Measurements from ENCODE around the gene MARS1. TPM values are rescaled to one million over a fixed set of nuclear protein-coding genes. Genes with fewer than 3 reads are reported as not detected.
"Not testable (repeated sequence)": the region's sequence is repeated elsewhere in the genome, so short reads cannot be mapped to it uniquely, and the experiment has no call there.

Gene MARS1
- total RNA-seq, 1 donor from 2014 or later: 141 TPM

DNA sequence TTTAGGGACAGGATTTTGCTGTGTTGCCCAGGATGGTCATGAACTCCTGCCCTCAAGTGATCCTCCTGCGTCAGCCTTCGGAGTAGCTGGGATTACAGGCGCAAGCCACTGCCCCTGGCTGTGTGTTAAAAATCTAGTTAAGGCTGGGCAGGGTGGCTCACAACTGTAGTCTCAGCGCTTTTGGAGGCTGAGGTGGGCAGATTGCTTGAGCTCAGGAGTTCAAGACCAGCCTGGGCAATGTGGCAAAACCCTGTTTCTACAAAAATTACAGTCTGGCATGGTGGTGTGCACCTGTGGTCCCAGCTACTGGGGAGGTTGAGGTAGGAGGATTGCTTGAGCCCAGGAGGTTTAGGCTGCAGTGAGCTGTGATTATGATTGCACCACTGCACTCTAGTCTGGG is 23.3 kb downstream of the MARS1 start:
- no peaks in the 10 kb centered on the region for H3K4me1 ChIP-seq
- intact Hi-C loops (cut with DNase I): no loop called here
- H3K36me3 ChIP-seq: peaks cover 78% of the 10 kb centered on the region
- H3K9me3 ChIP-seq: no peaks in the 10 kb centered on the region
- TF ChIP-seq, protein P1, sequence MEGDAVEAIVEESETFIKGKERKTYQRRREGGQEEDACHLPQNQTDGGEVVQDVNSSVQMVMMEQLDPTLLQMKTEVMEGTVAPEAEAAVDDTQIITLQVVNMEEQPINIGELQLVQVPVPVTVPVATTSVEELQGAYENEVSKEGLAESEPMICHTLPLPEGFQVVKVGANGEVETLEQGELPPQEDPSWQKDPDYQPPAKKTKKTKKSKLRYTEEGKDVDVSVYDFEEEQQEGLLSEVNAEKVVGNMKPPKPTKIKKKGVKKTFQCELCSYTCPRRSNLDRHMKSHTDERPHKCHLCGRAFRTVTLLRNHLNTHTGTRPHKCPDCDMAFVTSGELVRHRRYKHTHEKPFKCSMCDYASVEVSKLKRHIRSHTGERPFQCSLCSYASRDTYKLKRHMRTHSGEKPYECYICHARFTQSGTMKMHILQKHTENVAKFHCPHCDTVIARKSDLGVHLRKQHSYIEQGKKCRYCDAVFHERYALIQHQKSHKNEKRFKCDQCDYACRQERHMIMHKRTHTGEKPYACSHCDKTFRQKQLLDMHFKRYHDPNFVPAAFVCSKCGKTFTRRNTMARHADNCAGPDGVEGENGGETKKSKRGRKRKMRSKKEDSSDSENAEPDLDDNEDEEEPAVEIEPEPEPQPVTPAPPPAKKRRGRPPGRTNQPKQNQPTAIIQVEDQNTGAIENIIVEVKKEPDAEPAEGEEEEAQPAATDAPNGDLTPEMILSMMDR (IDR thresholded peaks at IDR 0.05): no peak
- no peak overlapping the region for H3K27ac ChIP-seq
- no peak overlapping the region for H3K4me3 ChIP-seq
- H3K27me3 ChIP-seq: no peaks in the 10 kb centered on the region
- DNase-seq: no peak
- no peak for ATAC-seq

GRCh38 chr12:57511588-57512325 is 23.9 kb downstream of the MARS1 start:
- intact Hi-C loops (cut with DNase I): no loop called here
- no peak overlapping the region for H3K4me3 ChIP-seq
- no peaks in the 10 kb centered on the region for H3K4me1 ChIP-seq
- H3K36me3 ChIP-seq: peaks cover 80% of the 10 kb centered on the region
- TF ChIP-seq, protein P1 (IDR thresholded peaks at IDR 0.05): no peak
- no peaks in the 10 kb centered on the region for H3K27me3 ChIP-seq
- ATAC-seq (no peak), DNase-seq (no peak)
- H3K27ac ChIP-seq: no peak overlapping the region
- H3K9me3 ChIP-seq: no peaks in the 10 kb centered on the region

- DNase-seq (no peak), ATAC-seq (no peak)
- intact Hi-C loops (cut with DNase I): no loop called here
- Histone ChIP-seq H3K4me3 (no peak overlapping the region), H3K9me3 (no peaks in the 10 kb centered on the region), H3K27ac (no peak overlapping the region), H3K27me3 (no peaks in the 10 kb centered on the region), H3K36me3 (peaks cover 89% of the 10 kb centered on the region), H3K4me1 (peaks cover 9% of the 10 kb centered on the region)
- TF ChIP-seq, protein P1 (IDR thresholded peaks at IDR 0.05): no peak
Measured at GRCh38 chr12:57512665-57513064, 24.8 kb downstream of the MARS1 start.

DNA sequence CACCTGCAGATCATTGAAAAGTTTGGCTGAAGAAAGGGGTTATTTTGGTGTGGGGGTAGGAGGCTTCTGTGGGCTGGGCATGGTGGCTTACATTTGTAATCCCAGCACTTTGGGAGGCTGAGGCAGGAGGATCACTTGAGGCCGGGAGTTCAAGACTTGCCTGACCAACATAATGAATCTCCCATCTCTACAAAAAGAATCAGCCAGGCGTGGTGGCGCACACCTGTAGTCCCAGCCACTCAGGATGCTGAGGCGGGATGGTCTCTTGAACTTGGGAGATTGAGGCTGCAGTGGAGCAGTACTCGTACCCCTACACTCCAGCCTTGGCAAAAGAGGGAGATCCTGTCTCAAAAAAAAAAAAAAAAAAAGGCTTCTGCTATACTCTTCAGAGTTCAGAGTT is 25.4 kb downstream of the MARS1 start:
- Histone ChIP-seq H3K36me3 (peaks cover 95% of the 10 kb centered on the region), H3K27me3 (no peaks in the 10 kb centered on the region), H3K27ac (no peak overlapping the region), H3K9me3 (no peaks in the 10 kb centered on the region), H3K4me1 (peaks cover 15% of the 10 kb centered on the region), H3K4me3 (no peak overlapping the region)
- no peak for DNase-seq
- intact Hi-C loops (cut with DNase I): no loop called here
- ATAC-seq: no peak
- TF ChIP-seq, protein P1 (IDR thresholded peaks at IDR 0.05): no peak

DNA sequence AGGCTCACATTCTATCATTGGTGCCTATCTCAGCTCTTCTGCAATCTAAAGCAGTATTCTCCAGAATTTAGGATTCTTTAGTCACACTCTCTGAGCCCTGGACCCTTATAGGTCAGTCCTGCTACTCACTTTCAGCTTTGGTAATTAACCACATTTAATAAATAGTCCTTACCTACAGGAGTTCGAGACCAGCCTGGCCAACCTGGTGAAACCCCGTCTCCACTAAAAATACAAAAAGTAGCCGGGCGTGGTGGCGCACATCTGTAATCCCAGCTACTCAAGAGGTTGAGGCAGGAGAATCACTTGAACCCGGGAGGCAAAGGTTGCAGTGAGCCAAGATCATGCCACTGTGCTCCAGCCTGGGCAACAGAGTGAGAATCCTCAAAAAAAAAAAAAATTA is 25.8 kb downstream of the MARS1 start:
- H3K27ac ChIP-seq; intact Hi-C loops (cut with DNase I); ATAC-seq; H3K9me3 ChIP-seq; DNase-seq; H3K4me3 ChIP-seq; H3K27me3 ChIP-seq: not testable (repeated sequence)
- peaks cover 95% of the 10 kb centered on the region for H3K36me3 ChIP-seq
- peaks cover 19% of the 10 kb centered on the region for H3K4me1 ChIP-seq

- H3K36me3 ChIP-seq: peaks cover 89% of the 10 kb centered on the region
Measured at GRCh38 chr12:57514246-57514645, 26.4 kb downstream of the MARS1 start.

More at GRCh38 chr12:57514246-57514645, 26.4 kb downstream of the MARS1 start:
- H3K27me3 ChIP-seq; H3K4me3 ChIP-seq; DNase-seq; ATAC-seq; H3K27ac ChIP-seq; intact Hi-C loops (cut with DNase I); H3K9me3 ChIP-seq: not testable (repeated sequence)
- H3K4me1 ChIP-seq: peaks cover 24% of the 10 kb centered on the region
